ENCODE results near the gene PPIP5K2. TPM values are rescaled to one million over a fixed set of nuclear protein-coding genes. Genes with fewer than 3 reads are reported as not detected.

Gene PPIP5K2
- polyA plus RNA-seq, 1 experiment = 75.9 TPM

DNA sequence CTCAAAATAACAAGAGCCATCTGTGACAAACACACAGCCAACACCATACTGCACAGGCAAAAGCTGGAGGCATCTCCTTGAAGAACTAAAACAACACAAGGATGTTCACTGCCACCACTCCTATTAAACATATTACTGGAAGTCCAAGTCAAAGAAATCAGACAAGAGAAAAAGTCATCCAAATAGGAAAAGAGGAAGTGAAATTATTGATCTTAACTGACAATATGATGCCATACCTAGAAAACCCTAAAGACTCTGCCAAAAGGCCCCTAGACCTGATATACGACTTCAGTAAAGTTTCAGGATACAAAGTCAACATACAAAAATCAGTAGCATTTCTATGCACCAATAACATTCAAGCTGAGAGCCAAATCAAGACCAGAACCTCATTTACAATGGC is 108.5 kb downstream of the PPIP5K2 start:
- Histone ChIP-seq H3K9me3 (ENCODE audit: control insufficient read depth, insufficient read depth, low read length) (no peaks in the 10 kb centered on the region), H3K27me3 (ENCODE audit: control insufficient read depth, insufficient read depth, low read length) (no peaks in the 10 kb centered on the region), H3K4me3 (ENCODE audit: low read depth, low read length) (no peak overlapping the region), H3K27ac (ENCODE audit: low read depth, low read length) (no peak overlapping the region)
- ChIA-PET CTCF (interaction anchor here (1.0 kb wide), 1 partner anchor 246 kb away, joined by 3 read pairs; no protein-coding TSS in a partner anchor), POLR2A (no interaction called here)
- no peak for DNase-seq (ENCODE audit: low read depth, low spot score)
- TF ChIP-seq CTCF (IDR thresholded peaks at IDR 0.05; ENCODE audit: low read depth, low read length) = no peak

GRCh38 chr5:103232393-103232999 is 112.4 kb downstream of the PPIP5K2 start:
- DNase-seq (ENCODE audit: low read depth, low spot score) = no peak
- POLR2A ChIA-PET = no interaction called here

GRCh38 chr5:103234239-103234975 is 114.3 kb downstream of the PPIP5K2 start:
- CTCF ChIA-PET = interaction anchor here (0.7 to 1.0 kb wide), 2 partner anchors 10 to 241 kb away, joined by 3 to 4 read pairs; no protein-coding TSS in a partner anchor
- TF ChIP-seq CTCF (IDR thresholded peaks at IDR 0.05; ENCODE audit: low read depth, low read length) = no peak
- Histone ChIP-seq H3K27ac (ENCODE audit: low read depth, low read length) (no peak overlapping the region), H3K27me3 (ENCODE audit: control insufficient read depth, insufficient read depth, low read length) (no peaks in the 10 kb centered on the region), H3K9me3 (ENCODE audit: control insufficient read depth, insufficient read depth, low read length) (no peaks in the 10 kb centered on the region), H3K4me3 (ENCODE audit: low read depth, low read length) (no peak overlapping the region)
- POLR2A ChIA-PET = no interaction called here
- no peak for DNase-seq (ENCODE audit: low read depth, low spot score)

More at GRCh38 chr5:103232393-103232999, 112.4 kb downstream of the PPIP5K2 start:
- Histone ChIP-seq H3K27me3 (ENCODE audit: control insufficient read depth, insufficient read depth, low read length) (no peaks in the 10 kb centered on the region), H3K4me3 (ENCODE audit: low read depth, low read length) (no peak overlapping the region), H3K9me3 (ENCODE audit: control insufficient read depth, insufficient read depth, low read length) (no peaks in the 10 kb centered on the region), H3K27ac (ENCODE audit: low read depth, low read length) (no peak overlapping the region)
- CTCF ChIA-PET = interaction anchor here (0.8 to 2.6 kb wide), 17 partner anchors 9 to 323 kb away, joined by 3 to 125 read pairs (median 5); partner anchors contain the start of gene MACIR
- TF ChIP-seq CTCF (IDR thresholded peaks at IDR 0.05; ENCODE audit: low read depth, low read length) = peak; percentile 93

DNA sequence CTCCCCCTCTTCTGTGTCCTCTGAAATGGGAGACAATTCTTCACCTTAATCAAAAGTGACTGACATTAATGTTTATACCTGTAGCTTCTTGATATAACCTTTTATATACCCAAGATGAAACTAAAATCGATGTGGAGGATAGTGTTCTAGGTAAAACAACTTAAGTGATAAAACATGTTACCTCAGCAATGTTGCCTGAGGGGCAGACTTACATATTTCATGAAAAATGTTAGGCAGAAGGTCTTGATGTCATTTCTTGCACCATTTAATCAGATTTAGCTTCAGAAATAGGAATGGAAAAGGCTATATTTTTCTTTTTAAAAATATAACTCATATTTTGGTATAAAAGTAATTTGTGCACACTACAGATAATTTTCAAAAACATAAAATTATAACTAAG is 115.8 kb downstream of the PPIP5K2 start:
- POLR2A ChIA-PET = no interaction called here
- CTCF ChIA-PET = interaction anchor here (0.7 kb wide), 1 partner anchor 22 kb away, joined by 3 read pairs; the partner anchor contains the start of gene MACIR
- DNase-seq (ENCODE audit: low read depth, low spot score) = no peak

More for the DNA sequence above, 115.8 kb downstream of the PPIP5K2 start:
- Histone ChIP-seq H3K27ac (ENCODE audit: low read depth, low read length) (no peak overlapping the region), H3K27me3 (ENCODE audit: control insufficient read depth, insufficient read depth, low read length) (no peaks in the 10 kb centered on the region), H3K4me3 (ENCODE audit: low read depth, low read length) (no peak overlapping the region), H3K9me3 (ENCODE audit: control insufficient read depth, insufficient read depth, low read length) (no peaks in the 10 kb centered on the region)
- TF ChIP-seq CTCF (IDR thresholded peaks at IDR 0.05; ENCODE audit: low read depth, low read length) = no peak

Data from AG04450 (cell line).